ENCODE measurements around the gene CACNG3.

GRCh38 chr16:24364596-24364995, 108.5 kb downstream of the CACNG3 start:
- TF ChIP-seq CTCF (conservative IDR thresholded peaks at IDR 0.05; ENCODE audit: low read depth, low read length), result no peak
- no peak for TF ChIP-seq CHD1 (IDR thresholded peaks at IDR 0.05; ENCODE audit: low read depth, low read length)
